Measurements from ENCODE around the gene CDR2L.
"Not testable (repeated sequence)": the region's sequence is repeated elsewhere in the genome, so short reads cannot be mapped to it uniquely, and the experiment has no call there.

The CDR2L gene

DNA sequence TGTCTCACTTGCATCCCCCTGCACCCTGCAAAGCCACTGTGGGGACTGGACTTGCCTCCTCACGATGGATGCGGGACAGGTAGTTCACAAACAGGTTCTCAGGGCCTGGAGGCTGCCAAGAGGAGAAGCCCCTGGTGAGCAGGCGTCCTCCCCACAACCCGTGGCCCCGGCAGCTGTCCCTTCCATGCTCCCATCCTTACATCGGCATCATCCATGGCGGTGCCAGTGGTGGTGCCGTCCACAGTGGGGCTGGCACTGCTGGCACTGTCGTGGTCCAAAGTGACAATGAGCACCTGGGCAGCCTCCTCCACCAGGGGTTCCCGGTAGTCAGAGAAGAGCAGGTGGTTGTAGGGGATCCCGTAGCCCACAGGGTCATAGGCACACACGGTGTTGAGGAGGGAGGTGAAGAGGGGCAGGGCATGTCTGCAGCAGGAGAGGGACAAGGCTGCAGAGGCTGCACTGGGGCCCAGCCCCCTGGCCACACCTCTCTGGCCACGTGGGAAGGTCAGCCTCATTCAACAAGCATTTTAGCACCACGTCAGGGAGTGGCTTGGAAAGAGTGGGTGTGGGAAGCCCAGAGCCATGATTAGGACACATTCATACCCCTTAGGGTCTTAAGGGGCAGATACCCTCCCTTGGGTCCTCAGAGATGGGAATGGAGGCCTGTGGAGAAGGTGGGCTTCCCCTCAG lies 27.5 kb upstream of the CDR2L start:
- DNase-seq: no peak

DNA sequence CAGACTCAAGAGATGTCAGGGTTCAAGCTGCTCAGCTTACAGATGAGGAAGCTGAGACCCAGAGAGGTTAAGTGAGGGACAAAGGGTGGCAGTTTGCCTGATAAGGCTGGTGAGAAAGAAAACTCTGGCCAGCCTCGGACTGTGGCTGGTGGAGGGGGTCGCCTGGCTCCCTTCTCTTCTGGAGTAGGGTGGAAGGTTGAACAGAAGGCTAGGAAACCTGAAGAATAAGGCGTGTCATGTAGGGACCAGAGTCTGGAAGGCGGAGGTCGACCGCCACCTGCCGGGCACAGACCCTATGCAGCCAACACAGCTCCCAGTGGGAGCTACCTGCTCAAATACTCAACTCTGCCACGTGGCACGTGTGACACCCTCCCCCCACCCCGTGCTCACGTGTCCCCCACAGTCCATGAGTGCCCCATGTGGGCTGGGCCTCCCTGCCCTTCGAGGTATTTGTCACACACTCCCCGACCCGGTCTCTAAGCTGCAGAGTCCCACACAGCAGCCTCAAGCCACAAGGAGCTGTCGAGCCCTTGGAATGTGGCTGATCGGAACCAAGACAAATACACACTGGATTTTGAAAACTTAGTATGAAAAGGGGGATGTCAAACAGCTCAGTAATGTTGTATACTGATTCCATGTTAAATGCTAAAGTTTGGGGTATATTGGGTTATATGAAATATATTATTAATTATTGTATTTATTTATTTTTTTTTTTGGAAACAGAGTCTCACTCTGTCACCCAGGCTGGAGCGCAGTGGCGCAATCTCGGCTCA lies 26.7 kb upstream of the CDR2L start:
- DNase-seq: peak in 1 of 51 donors; percentile 10

DNA sequence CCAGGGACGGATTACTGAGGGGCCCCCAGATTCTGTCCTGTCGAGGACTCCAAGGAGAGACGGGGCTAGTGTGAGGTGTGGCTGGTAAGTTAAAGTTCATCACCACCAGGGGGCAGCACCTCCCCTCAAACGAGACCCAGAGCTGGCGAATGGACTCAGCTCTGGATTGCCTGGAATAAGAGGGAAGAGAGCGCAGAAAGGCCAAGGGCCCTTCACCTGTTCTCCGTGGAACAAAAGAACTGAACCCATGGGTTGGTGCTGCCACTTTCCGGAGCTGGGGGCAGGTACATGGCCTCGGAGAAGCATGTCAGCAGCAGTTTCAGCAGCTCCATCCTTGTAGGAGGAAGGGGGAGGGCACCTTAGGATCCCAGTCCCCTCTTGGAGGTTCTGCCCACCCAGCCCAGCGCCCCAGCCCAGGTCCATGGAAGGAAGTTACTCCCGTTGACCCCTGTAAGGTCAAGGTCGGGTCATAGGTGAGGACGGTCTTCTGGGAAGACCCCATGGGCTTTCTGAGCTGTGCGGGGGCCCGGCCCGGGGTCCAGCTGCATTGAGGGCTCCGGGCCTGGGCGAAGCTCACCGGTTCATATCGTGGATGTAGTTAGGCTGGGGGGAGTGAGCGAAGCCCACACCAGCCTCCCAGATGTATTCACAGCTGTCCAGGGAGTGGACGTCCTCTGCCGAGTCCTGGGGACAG lies 25.6 kb upstream of the CDR2L start:
- DNase-seq: peak; percentile 23 to 96 (median 71)

- peak in 41 of 51 donors; percentile 4 to 85 (median 52) for DNase-seq
Observed at GRCh38 chr17:74962622-74963394, 24.6 kb upstream of the CDR2L start.

DNA sequence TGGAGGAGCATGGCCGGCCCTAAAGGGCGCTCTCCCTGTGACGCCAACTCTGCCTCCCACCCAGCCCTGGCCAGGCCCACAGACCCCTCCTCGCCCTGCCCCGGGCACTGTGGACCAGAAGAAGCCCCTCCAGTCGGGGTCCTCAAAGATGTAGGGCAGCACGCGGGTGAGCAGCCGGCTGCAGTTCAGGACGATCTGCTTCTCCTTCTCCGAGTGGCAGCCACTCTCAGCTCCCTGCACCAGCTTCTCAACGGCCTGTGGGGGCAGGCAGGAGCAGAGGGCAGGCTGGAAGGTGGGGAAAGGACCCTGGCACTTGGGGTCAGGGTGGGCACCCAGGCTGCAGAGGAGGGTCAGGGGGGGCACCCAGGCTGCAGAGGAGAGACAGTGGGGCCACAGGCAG lies 23.8 kb upstream of the CDR2L start:
- peak in 2 of 51 donors; percentile 17 to 18 for DNase-seq

GRCh38 chr17:74964246-74964761 lies 23.1 kb upstream of the CDR2L start:
- no peak for DNase-seq

- no peak for DNase-seq
Observed at GRCh38 chr17:74964988-74965622, 22.3 kb upstream of the CDR2L start.

DNA sequence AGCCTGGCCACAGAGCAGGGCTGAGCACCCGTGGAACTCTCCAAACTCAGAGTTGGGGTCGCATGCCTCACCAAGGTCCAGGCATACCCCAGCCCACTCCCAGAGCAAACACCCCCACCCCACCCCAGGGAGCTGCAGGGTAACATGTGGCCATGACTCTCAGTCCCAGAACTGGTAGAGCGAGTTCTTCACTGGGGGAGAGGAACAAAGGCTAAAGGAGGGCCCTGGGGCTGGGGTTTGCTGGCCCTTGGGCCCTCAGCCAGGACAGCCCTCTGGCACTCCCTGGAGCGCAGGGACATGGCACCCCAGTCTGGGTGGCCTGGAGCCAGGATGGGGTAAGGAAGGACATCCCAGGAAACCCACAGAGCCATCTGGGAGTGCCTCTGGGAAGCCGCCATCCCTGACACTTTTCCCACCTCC lies 19.1 kb upstream of the CDR2L start:
- DNase-seq: no peak

GRCh38 chr17:74969501-74969900 lies 17.9 kb upstream of the CDR2L start:
- DNase-seq: not testable (repeated sequence)

DNA sequence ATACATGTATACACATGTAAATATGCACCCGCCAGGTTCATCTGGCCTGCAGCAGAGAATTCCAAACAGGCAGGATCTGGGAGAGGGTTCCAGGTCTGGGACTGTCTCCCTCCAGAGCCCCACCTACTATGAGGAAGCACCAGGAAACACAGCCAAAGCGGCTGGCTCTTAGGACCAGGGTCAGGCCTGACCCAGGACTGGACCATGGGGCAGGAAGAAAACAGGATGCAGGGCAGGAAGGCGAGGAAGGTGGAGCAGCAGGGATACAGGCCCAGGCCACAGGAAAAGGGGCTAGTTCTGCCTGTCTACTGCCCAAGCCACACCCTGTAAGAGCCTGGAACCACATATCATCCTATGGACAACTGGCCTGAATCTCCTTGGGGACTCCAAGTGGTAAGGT lies 17.0 kb upstream of the CDR2L start:
- DNase-seq: no peak

- peak in 1 of 51 donors; percentile 35 for DNase-seq
Observed at GRCh38 chr17:74971069-74971841, 16.2 kb upstream of the CDR2L start.

DNA sequence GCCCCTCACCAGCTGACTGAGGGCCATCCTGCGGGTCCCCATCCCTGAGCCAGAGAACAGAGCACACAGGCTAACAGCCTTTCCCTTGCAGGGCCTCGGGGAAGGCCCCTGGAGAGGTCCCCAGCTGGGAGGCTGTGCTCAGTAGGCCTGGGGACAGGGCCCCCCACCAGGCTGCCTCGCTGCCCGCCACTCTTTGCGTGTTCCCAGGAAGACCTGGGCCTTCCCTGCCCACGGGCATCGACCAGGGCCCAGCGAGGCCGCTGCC lies 15.7 kb upstream of the CDR2L start:
- peak in 1 of 51 donors; percentile 18 for DNase-seq

- DNase-seq: peak in 48 of 51 donors; percentile 11 to 93 (median 64)
Observed at GRCh38 chr17:74972107-74972972, 15.1 kb upstream of the CDR2L start, which contains the start of gene HID1. TSS of gene HID1 (minus strand) at chr17:74972759. CDS start at chr17:74972656, 103 bp downstream.

GRCh38 chr17:74972973-74973328 lies 14.5 kb upstream of the CDR2L start:
- peak in 2 of 51 donors; percentile 43 to 47 for DNase-seq

DNA sequence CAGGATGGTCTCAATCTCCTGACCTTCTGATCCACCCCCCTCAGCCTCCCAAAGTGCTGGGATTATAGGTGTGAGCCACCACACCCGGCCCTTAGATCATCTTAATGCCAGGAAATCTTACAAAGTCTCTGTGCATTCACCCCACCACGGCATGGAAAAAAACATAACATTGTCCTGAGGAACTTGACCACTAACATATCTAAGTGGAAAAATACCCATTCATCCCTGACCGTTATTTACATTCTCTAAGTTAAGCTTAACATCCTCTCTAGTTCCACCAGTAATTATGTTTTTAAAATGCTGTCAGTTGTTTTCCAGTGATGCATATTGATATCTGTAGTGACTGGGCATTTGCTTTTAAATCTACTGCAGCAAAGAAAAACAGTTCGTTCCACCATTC lies 11.5 kb upstream of the CDR2L start:
- no peak for DNase-seq

GRCh38 chr17:74977802-74978201 lies 9.6 kb upstream of the CDR2L start:
- DNase-seq: no peak

DNA sequence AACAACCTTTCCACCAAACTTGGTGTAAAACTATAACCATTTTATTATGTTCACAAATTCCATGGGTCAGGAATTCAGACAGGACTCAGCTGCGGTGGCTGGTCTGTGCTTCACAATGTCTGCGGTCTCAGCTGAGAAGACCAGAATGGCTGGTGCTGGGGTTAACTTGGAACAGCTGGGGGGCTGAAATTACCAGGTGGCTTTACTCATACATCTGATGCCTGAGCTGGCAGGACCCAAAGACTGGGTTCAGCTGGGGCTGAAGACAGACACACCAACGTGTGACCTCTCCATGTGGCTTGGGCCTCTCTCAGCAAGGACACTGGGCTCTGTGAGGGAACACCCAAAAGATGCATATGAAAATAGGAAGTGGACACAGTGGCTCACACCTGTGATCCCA lies 9.2 kb upstream of the CDR2L start:
- no peak for DNase-seq

- no peak for DNase-seq
Observed at GRCh38 chr17:74979408-74980146, 7.9 kb upstream of the CDR2L start.
